HepG2 (cell line): ENCODE results near the gene MIDN. TPM values are rescaled to one million over a fixed set of nuclear protein-coding genes. Genes with fewer than 3 reads are reported as not detected.

Experiments
- ARID4A ChIP-seq: sonication (generic); formaldehyde crosslinking; IDR thresholded peaks from 2 replicates; pipeline ENCODE4 v1.5.0; 2020; ENCODE audit warnings: mild to moderate bottlenecking, missing genetic modification reagents, borderline replicate concordance
- CHD2 ChIP-seq: IDR thresholded peaks from 2 replicates; pipeline ENCODE4 v1.6.1; 2011; ENCODE audit warnings: low read depth, low read length, improper control_type of control experiment
- HNF4G ChIP-seq, 2 experiments: sonication (generic) in 1 of 2; formaldehyde crosslinking in 1 of 2; IDR thresholded peaks; 2 replicates each; pipeline versions ENCODE4 v1.4.0 to v1.6.1; 2011 to 2020; ENCODE audit warnings: borderline replicate concordance in 2 of 2, low read depth in 2 of 2, mild to moderate bottlenecking in 2 of 2, low read length in 1 of 2, missing genetic modification reagents in 1 of 2, moderate library complexity in 1 of 2
- IKZF4 ChIP-seq: sonication (generic); formaldehyde crosslinking; IDR thresholded peaks from 2 replicates; pipeline ENCODE4 v1.5.1; 2020; ENCODE audit warnings: borderline replicate concordance, mild to moderate bottlenecking, low read depth, missing genetic modification reagents; ENCODE audit errors: not compliant biosample characterization
- MAZ ChIP-seq, 2 experiments: sonication (generic) in 1 of 2; formaldehyde crosslinking in 1 of 2; IDR thresholded peaks; 2 replicates each; pipeline versions ENCODE4 v1.5.0 to v1.6.1; 2012 to 2020; ENCODE audit warnings: low read depth in 2 of 2, mild to moderate bottlenecking in 2 of 2, borderline replicate concordance in 1 of 2, improper control_type of control experiment in 1 of 2, low read length in 1 of 2, missing genetic modification reagents in 1 of 2, moderate library complexity in 1 of 2
- MED8 ChIP-seq: sonication (generic); formaldehyde crosslinking; IDR thresholded peaks from 2 replicates; pipeline ENCODE4 v1.8.1; 2023; ENCODE audit warnings: mild to moderate bottlenecking, missing genetic modification reagents; ENCODE audit not compliant: insufficient replicate concordance
- NFKBIZ ChIP-seq: IDR thresholded peaks from 2 replicates; pipeline ENCODE4 v1.6.1; 2018; ENCODE audit warnings: missing genetic modification reagents, missing compliant biosample characterization
- SAP130 ChIP-seq: IDR thresholded peaks from 2 replicates; pipeline ENCODE4 v1.6.1; 2016; ENCODE audit warnings: low read depth
- SP1 ChIP-seq, 2 experiments: fragments of 450-650 bp in 1 of 2; sonication (generic) in 1 of 2; formaldehyde crosslinking in 1 of 2; IDR thresholded peaks; 2 replicates each; pipeline versions ENCODE4 v1.4.0 to v1.6.1; 2016 to 2020; ENCODE audit warnings: missing genetic modification reagents in 1 of 2
- SP4 ChIP-seq: sonication (generic); formaldehyde crosslinking; IDR thresholded peaks from 2 replicates; pipeline ENCODE4 v1.8.1; 2023; ENCODE audit warnings: mild to moderate bottlenecking, missing genetic modification reagents
- TMF1 ChIP-seq: sonication (generic); formaldehyde crosslinking; IDR thresholded peaks from 2 replicates; pipeline ENCODE4 v1.8.1; 2022; ENCODE audit warnings: low read depth, missing genetic modification reagents
- ZSCAN25 ChIP-seq: sonication (generic); formaldehyde crosslinking; IDR thresholded peaks from 2 replicates; pipeline ENCODE4 v1.8.0; 2022; ENCODE audit warnings: mild to moderate bottlenecking, missing genetic modification reagents
- polyA plus RNA-seq, 8 experiments: library from polyadenylated mRNA; depleted of rRNA in 3 of 8; stranded (reverse) in 7 of 8; unstranded in 1 of 8; fragments of >200 nt; fragmentation: Illumina TruSeq in 4 of 8; extraction: Trizol in 4 of 8; gene quantifications; 2 replicates each; pipeline versions ENCODE4 v1.2.1 to v1.2.3, GENCODE V29; 2011 to 2016; ENCODE audit warnings: low read depth in 4 of 8, missing spikeins in 1 of 8, mixed read lengths in 1 of 8; ENCODE audit not compliant: insufficient read depth in 1 of 8
- total RNA-seq, 5 experiments: library from RNA; depleted of rRNA; stranded (reverse); fragments of >200 nt; fragmentation: Illumina TruSeq; extraction: Trizol; gene quantifications; 2 replicates each; pipeline ENCODE4 v1.2.3, GENCODE V29; 2016; ENCODE audit warnings: low read depth in 1 of 5
- TF ChIP-seq, protein P1 (sequence below): sonication (generic); formaldehyde crosslinking; IDR thresholded peaks from 2 replicates; pipeline ENCODE4 v1.9.0; 2022; ENCODE audit warnings: missing genetic modification reagents, mild to moderate bottlenecking, borderline replicate concordance
- TF ChIP-seq, protein P2 (sequence below): sonication (generic); formaldehyde crosslinking; IDR thresholded peaks from 2 replicates; pipeline ENCODE4 v1.4.0; 2020; ENCODE audit warnings: missing genetic modification reagents

MIDN gene
- total and polyA plus RNA-seq, 2 of the 13 experiments (the other 11 are each of a cell fraction or from before 2014, with no cell fraction given), result 8.4 to 18.0 TPM

- TF ChIP-seq MAZ (IDR thresholded peaks at IDR 0.05; ENCODE audit: borderline replicate concordance, low read depth, low read length) (peak; percentile 92), MAZ (CRISPR knock-in tag; IDR thresholded peaks at IDR 0.05; ENCODE audit: low read depth) (peak; percentile 81), CHD2 (peak; percentile 44; the same call in 1 of the 2 replicates), NFKBIZ (CRISPR knock-in tag) (no peak), ZSCAN25 (CRISPR knock-in tag) (peak; percentile 61; the same call in 1 of the 2 replicates), HNF4G (IDR thresholded peaks at IDR 0.05; ENCODE audit: borderline replicate concordance, low read depth, low read length) (no peak; the same call in 1 of the 2 replicates), HNF4G (CRISPR knock-in tag; IDR thresholded peaks at IDR 0.05; ENCODE audit: borderline replicate concordance, low read depth) (0 out of 2 replicates have a peak, but pooled peaks have one; percentile 18), ARID4A (CRISPR knock-in tag) (peak; percentile 48; the same call in 1 of the 2 replicates), SAP130 (peak; percentile 51), MED8 (CRISPR knock-in tag) (no peak), TMF1 (CRISPR knock-in tag) (peak; percentile 20; the same call in 1 of the 2 replicates), SP4 (CRISPR knock-in tag) (peak; percentile 50; the same call in 1 of the 2 replicates), IKZF4 (CRISPR knock-in tag) (peak; percentile 35), SP1 (IDR thresholded peaks at IDR 0.05) (no peak), SP1 (CRISPR knock-in tag; IDR thresholded peaks at IDR 0.05) (peak; percentile 62)
- TF ChIP-seq, protein P1, sequence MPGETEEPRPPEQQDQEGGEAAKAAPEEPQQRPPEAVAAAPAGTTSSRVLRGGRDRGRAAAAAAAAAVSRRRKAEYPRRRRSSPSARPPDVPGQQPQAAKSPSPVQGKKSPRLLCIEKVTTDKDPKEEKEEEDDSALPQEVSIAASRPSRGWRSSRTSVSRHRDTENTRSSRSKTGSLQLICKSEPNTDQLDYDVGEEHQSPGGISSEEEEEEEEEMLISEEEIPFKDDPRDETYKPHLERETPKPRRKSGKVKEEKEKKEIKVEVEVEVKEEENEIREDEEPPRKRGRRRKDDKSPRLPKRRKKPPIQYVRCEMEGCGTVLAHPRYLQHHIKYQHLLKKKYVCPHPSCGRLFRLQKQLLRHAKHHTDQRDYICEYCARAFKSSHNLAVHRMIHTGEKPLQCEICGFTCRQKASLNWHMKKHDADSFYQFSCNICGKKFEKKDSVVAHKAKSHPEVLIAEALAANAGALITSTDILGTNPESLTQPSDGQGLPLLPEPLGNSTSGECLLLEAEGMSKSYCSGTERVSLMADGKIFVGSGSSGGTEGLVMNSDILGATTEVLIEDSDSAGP (CRISPR knock-in tag), result peak; percentile 59; the same call in 1 of the 2 replicates
- TF ChIP-seq, protein P2, sequence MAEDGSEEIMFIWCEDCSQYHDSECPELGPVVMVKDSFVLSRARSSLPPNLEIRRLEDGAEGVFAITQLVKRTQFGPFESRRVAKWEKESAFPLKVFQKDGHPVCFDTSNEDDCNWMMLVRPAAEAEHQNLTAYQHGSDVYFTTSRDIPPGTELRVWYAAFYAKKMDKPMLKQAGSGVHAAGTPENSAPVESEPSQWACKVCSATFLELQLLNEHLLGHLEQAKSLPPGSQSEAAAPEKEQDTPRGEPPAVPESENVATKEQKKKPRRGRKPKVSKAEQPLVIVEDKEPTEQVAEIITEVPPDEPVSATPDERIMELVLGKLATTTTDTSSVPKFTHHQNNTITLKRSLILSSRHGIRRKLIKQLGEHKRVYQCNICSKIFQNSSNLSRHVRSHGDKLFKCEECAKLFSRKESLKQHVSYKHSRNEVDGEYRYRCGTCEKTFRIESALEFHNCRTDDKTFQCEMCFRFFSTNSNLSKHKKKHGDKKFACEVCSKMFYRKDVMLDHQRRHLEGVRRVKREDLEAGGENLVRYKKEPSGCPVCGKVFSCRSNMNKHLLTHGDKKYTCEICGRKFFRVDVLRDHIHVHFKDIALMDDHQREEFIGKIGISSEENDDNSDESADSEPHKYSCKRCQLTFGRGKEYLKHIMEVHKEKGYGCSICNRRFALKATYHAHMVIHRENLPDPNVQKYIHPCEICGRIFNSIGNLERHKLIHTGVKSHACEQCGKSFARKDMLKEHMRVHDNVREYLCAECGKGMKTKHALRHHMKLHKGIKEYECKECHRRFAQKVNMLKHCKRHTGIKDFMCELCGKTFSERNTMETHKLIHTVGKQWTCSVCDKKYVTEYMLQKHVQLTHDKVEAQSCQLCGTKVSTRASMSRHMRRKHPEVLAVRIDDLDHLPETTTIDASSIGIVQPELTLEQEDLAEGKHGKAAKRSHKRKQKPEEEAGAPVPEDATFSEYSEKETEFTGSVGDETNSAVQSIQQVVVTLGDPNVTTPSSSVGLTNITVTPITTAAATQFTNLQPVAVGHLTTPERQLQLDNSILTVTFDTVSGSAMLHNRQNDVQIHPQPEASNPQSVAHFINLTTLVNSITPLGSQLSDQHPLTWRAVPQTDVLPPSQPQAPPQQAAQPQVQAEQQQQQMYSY (CRISPR knock-in tag), result 0 out of 2 replicates have a peak, but pooled peaks have one; percentile 61
Measured at GRCh38 chr19:1239796-1240737, 8.3 kb upstream of the MIDN start (continued).
